Activated naive CD4-positive, alpha-beta T cell treated with anti-CD3 and anti-CD28 coated beads for 36 hours (primary cell): ENCODE results near the gene NETO1. TPM values are rescaled to one million over a fixed set of nuclear protein-coding genes. Genes with fewer than 3 reads are reported as not detected.

Experiments used
- CTCF ChIA-PET: fragments of 350-600 bp; sonication (Branson Sonifier 250); formaldehyde crosslinking; loops from one replicate; lab custom pipeline; 2021; ENCODE audit warnings: antibody characterized with exemption; lab: Charles Lee
- DNase-seq: peaks from one replicate; pipeline ENCODE4 v3.0.0-alpha.2; 2020
- H3K27ac Mint-ChIP-seq: one replicate; pipeline ENCODE4 v1.8.0; 2021; ENCODE audit warnings: mild to moderate bottlenecking, mixed read lengths
- H3K27me3 Mint-ChIP-seq: one replicate; pipeline ENCODE4 v1.8.0; 2021; ENCODE audit warnings: low read depth, mixed read lengths
- H3K36me3 Mint-ChIP-seq: one replicate; pipeline ENCODE4 v1.8.0; 2021; ENCODE audit warnings: low read depth, mixed read lengths
- H3K4me1 Mint-ChIP-seq: one replicate; pipeline ENCODE4 v1.8.0; 2021; ENCODE audit warnings: low read depth, mixed read lengths
- H3K4me3 Mint-ChIP-seq: one replicate; pipeline ENCODE4 v1.8.0; 2021; ENCODE audit warnings: mild to moderate bottlenecking, moderate library complexity, mixed read lengths
- H3K9me3 Mint-ChIP-seq: one replicate; pipeline ENCODE4 v1.8.0; 2021; ENCODE audit warnings: mixed read lengths
- intact Hi-C: fragments of 100-400 bp; cut with micrococcal nuclease; formaldehyde crosslinking; loops from one replicate; pipeline ENCODE4 v1.15.1; 2023
- microRNA-seq: library from miRNA; unstranded; fragments of <30 nt; microRNA quantifications from one replicate; pipeline ENCODE4 v1.2.0, GENCODE V29; 2022; ENCODE audit warnings: borderline microRNAs expressed, borderline replicate concordance
- total RNA-seq, 2 experiments: library from RNA; stranded (reverse); gene quantifications; one replicate each; pipeline ENCODE4 v1.2.3, GENCODE V29; 2021

The NETO1 gene
- total RNA-seq, 2 experiments from 2014 or later: not detected

DNA sequence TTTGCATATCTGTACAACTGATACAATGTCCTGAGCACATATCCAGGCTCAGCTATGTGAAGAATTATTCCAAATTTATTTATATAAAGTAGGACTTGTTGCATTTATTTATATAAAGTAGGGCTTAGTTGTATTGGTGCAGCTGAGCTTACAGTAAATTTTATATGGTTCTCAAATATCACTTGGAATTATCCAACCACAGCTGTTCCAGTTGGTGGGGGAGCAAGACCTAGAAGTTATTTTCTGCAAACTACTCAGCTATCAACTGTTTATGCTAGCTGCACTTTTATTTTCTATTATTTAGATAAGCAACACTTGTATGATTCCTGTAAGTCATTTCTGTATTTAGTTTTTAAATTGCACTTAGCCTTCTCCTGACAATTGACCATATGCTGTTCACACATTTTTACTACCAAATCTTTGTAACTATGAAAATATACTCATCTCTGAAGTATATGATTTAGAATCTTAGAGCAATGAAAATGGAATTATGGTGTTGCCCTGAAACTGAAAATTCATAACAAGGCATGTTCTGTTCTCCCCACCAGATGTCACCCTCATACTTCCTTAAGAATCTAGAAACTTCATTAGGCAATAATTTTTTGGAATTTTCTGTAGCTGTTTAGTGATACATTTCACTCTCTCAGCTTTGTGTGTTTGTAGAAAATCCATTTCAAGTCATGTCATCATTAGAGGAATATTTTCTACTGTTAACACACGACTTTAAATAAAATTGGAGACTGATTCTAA, 166.7 kb downstream of the NETO1 start:
- Mint-ChIP-seq H3K27ac (no peak overlapping the region), H3K36me3 (no peaks in the 10 kb centered on the region), H3K4me3 (no peak overlapping the region), H3K9me3 (no peaks in the 10 kb centered on the region), H3K27me3 (peaks cover 3% of the 10 kb centered on the region), H3K4me1 (no peaks in the 10 kb centered on the region)
- intact Hi-C loops: no loop called here
- no peak for DNase-seq
- CTCF ChIA-PET: no interaction called here

DNA sequence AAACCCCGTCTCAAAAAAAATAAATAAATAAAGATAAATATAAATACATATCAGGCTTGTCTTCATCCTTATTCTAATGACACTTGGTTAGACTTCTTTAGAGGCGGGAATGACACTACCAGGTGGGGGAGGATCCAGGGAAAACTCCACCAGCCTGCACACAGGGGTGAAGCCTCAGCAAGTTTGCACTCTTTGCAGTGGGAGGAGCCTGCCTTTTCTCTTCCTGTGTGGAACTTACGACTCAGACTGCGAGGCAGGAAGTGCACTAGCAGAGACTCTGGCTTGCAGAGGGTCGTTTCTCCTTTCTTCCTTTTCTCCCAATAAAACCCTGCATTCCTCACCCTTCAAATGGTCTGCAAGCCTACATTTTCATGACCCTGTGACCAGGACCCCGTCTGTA, 170.1 kb downstream of the NETO1 start:
- H3K4me3 Mint-ChIP-seq: no peak overlapping the region
- H3K27ac Mint-ChIP-seq: no peak overlapping the region
- H3K27me3 Mint-ChIP-seq: peaks cover 6% of the 10 kb centered on the region
- intact Hi-C loops: no loop called here
- H3K4me1 Mint-ChIP-seq: no peaks in the 10 kb centered on the region
- H3K36me3 Mint-ChIP-seq: no peaks in the 10 kb centered on the region
- CTCF ChIA-PET: interaction anchor here (1.1 kb wide), 1 partner anchor 23 kb away, joined by 5 read pairs; no protein-coding TSS in a partner anchor
- no peak for DNase-seq
- no peaks in the 10 kb centered on the region for H3K9me3 Mint-ChIP-seq

DNA sequence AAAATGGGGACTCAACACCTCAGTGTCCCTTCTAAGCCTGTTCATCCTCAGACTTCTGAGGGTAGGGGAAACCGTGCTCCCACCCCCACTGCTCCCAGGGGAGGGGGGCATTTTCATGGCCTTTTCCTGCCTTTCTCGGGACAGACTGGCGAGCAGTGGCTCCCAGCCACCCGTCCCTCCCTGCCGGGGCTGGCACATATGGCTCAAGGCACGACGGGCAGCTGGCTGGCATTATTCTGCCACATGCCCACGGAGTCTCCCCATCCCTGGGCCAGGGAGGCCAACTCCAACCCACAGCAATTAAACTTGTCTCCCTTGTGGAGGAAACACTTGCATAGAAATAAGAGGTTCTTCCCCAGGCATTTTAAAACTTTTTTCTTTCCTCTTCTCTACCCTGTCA, 175.2 kb downstream of the NETO1 start:
- CTCF ChIA-PET: no interaction called here
- no peak for DNase-seq
- Mint-ChIP-seq H3K4me3 (no peak overlapping the region), H3K36me3 (no peaks in the 10 kb centered on the region), H3K27ac (no peak overlapping the region), H3K4me1 (no peaks in the 10 kb centered on the region), H3K9me3 (no peaks in the 10 kb centered on the region), H3K27me3 (peaks cover 3% of the 10 kb centered on the region)
- intact Hi-C loops: no loop called here

Small RNA genes lying within 50 kb of the gene (microRNA-seq; reads per million reads assigned to microRNA genes)
- gene MIR548AV: not detected
